Stomach (tissue), 4 donors: ENCODE data around the gene F2.

Source experiments
- CTCF ChIP-seq, 7 experiments: fragments of 450-650 bp in 4 of 7; fragments of 200-600 bp in 3 of 7; sonication (generic) in 3 of 7; IDR thresholded peaks; one replicate each; pipeline ENCODE4 v1.5.1; 2016 to 2019; ENCODE audit warnings: antibody characterized with exemption in 7 of 7, control low read depth in 2 of 7, mild to moderate bottlenecking in 1 of 7
- EP300 ChIP-seq: sonication (generic); formaldehyde crosslinking; IDR thresholded peaks from one replicate; pipeline ENCODE4 v1.6.1; 2017; ENCODE audit warnings: antibody characterized with exemption
- POLR2A ChIP-seq, 4 donors: fragments of 450-650 bp; IDR thresholded peaks; one replicate each; pipeline ENCODE4 v1.6.1; 2016; ENCODE audit warnings: antibody characterized with exemption in 4 of 4, control low read depth in 2 of 4, mild to moderate bottlenecking in 1 of 4, moderate library complexity in 1 of 4
- POLR2AphosphoS5 ChIP-seq, 3 donors: sonication (generic); formaldehyde crosslinking; IDR thresholded peaks; one replicate each; pipeline ENCODE4 v1.6.1; 2016; ENCODE audit warnings: antibody characterized with exemption in 3 of 3

- TF ChIP-seq CTCF (IDR thresholded peaks at IDR 0.05): no peak
- no peak for TF ChIP-seq POLR2A (IDR thresholded peaks at IDR 0.05)
- TF ChIP-seq POLR2AphosphoS5 (IDR thresholded peaks at IDR 0.05): no peak
- TF ChIP-seq EP300: no peak
Observed at GRCh38 chr11:46697723-46698122, 21.3 kb upstream of the F2 start.
